KOPT-K1 (cell line): ENCODE results near the gene DCAF16.

Experiments
- H3K27ac ChIP-seq: fragments of 200-600 bp; sonication (generic); 2 replicates; pipeline ENCODE4 v1.5.1; 2016; ENCODE audit warnings: antibody characterized with exemption, mild to moderate bottlenecking, low read depth, low read length; ENCODE audit not compliant: poor library complexity, severe bottlenecking
- H3K36me3 ChIP-seq: fragments of 200-600 bp; sonication (generic); 2 replicates; pipeline ENCODE4 v1.5.1; 2017; ENCODE audit warnings: antibody characterized with exemption, mild to moderate bottlenecking, low read length, moderate library complexity; ENCODE audit not compliant: insufficient read depth
- H3K9me3 ChIP-seq: fragments of 200-600 bp; sonication (generic); 2 replicates; pipeline ENCODE4 v1.5.1; 2017; ENCODE audit warnings: antibody characterized with exemption, low read length, mild to moderate bottlenecking; ENCODE audit not compliant: insufficient read depth, poor library complexity, severe bottlenecking

Gene DCAF16

GRCh38 chr4:17805580-17806155, 4.9 kb downstream of the DCAF16 start:
- Histone ChIP-seq H3K36me3 (peaks cover 72% of the 10 kb centered on the region), H3K9me3 (no peaks in the 10 kb centered on the region), H3K27ac (no peak overlapping the region)

DNA sequence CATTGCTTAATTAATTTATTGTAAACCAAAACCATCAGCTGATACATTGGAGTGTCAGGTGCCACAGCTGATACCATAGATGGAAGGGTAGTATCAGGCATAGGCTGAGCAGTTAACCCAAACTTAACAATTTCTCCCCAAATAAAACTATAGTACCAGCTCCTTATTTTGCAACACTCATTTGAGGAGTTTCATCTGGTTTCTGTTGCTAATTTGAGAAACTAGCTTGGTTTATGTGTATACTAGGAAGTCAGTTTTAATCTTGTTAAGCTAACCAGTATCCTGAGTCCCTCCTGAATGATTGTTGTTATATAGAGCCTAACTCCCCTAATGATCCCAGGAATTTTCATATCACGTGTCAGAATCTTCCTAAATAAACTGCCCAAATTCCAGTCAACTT, 12.7 kb downstream of the DCAF16 start:
- Histone ChIP-seq H3K36me3 (peaks cover 96% of the 10 kb centered on the region), H3K27ac (no peak overlapping the region), H3K9me3 (no peaks in the 10 kb centered on the region)

GRCh38 chr4:17794730-17795129, 15.8 kb downstream of the DCAF16 start:
- no peak overlapping the region for H3K27ac ChIP-seq
- no peaks in the 10 kb centered on the region for H3K9me3 ChIP-seq
- H3K36me3 ChIP-seq = peaks cover 84% of the 10 kb centered on the region

- peaks cover 42% of the 10 kb centered on the region for H3K36me3 ChIP-seq
- no peaks in the 10 kb centered on the region for H3K9me3 ChIP-seq
- no peak overlapping the region for H3K27ac ChIP-seq
These were observed 21.6 kb downstream of the DCAF16 start for GRCh38 chr4:17788956-17789355.

DNA sequence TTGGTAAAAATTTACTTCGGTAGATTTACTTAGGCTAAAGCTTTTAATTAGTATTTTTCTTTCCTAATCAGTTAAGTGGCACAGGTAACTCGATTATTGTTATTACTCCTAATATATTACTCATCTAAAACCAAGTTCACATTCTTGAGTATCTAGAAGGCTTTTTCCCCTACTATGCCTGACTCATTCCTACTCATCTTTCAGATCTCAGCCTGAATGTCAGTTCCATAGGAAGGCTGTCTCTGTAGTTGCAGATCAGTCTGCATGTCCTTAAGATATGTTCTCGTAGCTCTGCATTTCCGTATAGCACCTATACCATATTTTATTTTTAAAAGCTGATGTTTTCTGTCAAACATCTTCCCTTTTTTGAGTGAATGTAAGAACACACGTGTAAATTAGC, 23.2 kb downstream of the DCAF16 start:
- H3K27ac ChIP-seq = no peak overlapping the region
- peaks cover 31% of the 10 kb centered on the region for H3K36me3 ChIP-seq
- H3K9me3 ChIP-seq = no peaks in the 10 kb centered on the region

- Histone ChIP-seq H3K36me3 (peaks cover 24% of the 10 kb centered on the region), H3K27ac (no peak overlapping the region), H3K9me3 (no peaks in the 10 kb centered on the region)
These were observed 24.0 kb downstream of the DCAF16 start for GRCh38 chr4:17786567-17786966.

DNA sequence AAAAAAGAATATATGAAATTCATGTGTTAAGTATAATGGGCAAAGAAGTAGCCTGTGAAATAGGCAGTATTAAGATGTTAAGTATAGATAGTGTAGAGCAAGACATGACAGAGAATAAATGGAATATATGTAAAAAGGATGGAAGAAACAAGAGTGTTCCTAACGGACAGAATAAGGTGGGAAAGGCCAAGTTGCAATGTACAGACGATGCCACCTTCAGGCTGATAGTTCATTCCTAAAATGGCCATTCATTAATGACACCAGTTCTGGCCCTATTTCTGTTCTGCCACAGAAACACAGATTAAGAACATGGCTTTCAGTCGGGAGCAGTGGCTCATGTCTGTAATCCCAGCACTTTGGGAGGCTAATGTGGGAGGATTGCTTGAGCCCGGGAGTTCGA, 24.7 kb downstream of the DCAF16 start:
- H3K36me3 ChIP-seq = peaks cover 21% of the 10 kb centered on the region; the same call in 1 of the 2 replicates
- H3K27ac ChIP-seq = no peak overlapping the region
- H3K9me3 ChIP-seq = no peaks in the 10 kb centered on the region

GRCh38 chr4:17781300-17782287, 29.0 kb downstream of the DCAF16 start, which contains the start of gene FAM184B:
TSS of gene FAM184B (minus strand) at chr4:17781621. CDS start at chr4:17781299, 322 bp downstream.
- Histone ChIP-seq H3K9me3 (no peaks in the 10 kb centered on the region), H3K27ac (no peak within 1 kb of the TSS), H3K36me3 (no peaks in the 10 kb centered on the region)

DNA sequence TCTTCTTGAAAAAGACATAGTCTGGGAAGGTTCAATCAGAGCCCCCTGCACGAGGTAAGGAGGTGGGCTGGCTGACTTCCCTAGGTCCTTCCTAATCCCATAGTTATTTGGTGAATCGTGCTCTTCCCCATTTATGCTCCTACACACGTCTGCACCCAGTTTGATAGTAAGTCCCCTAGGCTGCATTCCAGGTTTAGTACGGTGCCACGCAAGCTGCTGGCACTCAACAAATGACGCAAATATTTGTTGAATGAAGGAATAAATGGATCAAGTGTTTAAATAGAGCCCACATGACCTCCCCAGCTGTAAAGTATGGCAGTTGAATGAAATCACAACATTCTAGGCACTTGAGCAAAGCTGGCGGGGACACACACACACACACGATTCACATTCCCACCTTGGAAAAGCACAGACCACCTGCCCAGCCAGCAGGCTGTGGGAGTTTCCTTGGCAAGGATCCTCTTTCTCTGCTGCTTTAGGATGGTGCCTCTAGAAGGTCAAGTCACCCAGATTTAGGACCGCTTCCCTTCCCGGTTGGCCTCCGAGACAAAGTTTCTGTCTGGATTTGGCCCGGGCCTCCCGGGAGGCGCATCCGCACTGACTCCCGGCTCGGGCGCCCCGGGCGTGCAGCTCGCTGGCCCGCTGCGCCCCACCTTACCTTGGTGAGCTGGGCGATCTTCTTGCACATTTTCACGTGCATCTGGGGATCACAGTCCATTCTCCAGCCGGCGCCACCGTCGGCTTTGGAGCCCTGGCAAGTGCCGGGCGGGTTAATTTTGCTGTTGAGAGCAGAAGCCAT, 29.9 kb downstream of the DCAF16 start:
- Histone ChIP-seq H3K27ac (no peak overlapping the region), H3K9me3 (no peaks in the 10 kb centered on the region), H3K36me3 (no peaks in the 10 kb centered on the region)

DNA sequence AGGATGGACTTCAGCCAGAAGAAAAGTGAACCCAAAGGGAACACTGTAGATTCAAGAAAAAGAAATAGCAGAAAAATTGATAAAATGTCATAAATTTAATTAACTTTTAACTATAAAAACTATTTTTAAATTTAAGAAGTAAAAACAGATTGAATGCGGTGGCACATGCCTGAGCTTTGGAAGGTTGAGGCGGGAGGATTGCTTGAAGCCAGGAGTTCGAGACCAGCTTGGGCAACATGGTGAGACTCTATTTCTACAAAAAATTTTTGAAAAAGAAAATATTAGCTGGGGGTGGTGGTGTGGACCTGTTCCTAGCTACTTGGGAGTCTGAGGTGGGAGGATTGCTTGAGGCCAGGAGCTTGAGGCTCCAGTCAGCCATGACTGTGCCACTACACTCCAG, 32.1 kb downstream of the DCAF16 start:
- H3K9me3 ChIP-seq = no peaks in the 10 kb centered on the region
- no peaks in the 10 kb centered on the region for H3K36me3 ChIP-seq
- no peak overlapping the region for H3K27ac ChIP-seq

DNA sequence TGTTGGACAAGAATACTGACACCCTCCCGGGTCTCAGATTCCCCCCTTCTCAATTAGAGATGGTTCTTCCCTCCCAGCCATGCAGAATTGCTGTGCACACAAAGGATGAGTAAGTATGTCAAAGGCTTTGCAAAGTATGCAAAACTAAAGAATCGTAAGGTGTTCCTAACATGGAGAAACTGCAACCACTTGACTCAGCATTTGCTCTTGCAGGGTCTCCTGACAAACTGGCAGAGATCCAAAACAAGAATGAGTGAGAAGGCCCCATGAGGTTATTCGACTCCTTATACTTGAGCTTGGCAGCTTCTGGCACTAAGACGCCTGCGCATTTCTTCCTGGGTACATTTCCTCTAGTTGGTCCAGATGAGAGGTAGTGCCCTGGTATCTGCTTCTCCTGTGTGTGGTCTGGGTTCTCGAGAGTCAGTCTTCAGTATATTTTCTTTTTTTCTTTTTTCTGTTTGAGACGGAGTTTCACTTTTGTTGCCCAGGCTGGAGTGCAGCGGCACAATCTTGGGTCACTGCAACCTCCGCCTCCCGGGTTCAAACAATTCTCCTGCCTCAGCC, 37.3 kb downstream of the DCAF16 start:
- Histone ChIP-seq H3K9me3 (no peaks in the 10 kb centered on the region), H3K36me3 (no peaks in the 10 kb centered on the region), H3K27ac (no peak overlapping the region)

DNA sequence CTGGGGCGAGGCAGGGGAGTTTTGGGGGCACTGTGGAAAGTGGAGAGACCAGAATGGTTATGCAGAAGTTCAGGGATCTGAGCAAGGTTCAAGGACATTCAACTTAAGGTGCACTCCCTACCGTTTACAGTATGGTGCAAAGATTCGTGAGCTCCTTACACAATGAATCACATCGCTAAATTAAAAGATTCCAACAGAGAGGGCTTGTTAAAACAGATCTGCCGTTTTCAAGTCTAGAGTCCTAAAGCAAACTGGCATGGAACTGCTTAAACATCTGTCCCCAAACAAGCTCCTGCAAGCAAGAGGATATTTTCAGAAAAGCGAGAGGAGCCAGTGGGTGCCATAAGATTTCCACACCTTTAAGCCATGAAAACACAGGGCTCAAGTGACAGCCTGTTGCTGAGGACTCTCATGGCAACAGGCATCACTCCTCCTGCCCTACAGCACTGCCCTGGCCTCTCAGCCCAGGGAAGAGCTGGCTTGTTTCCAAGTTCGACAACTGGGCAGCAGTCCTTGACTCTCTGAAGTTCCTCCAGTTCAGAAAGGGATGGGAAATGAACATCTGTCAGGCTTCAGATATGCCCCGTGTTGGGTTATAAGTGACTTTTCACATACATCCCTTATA, 39.2 kb downstream of the DCAF16 start:
- H3K9me3 ChIP-seq = no peaks in the 10 kb centered on the region
- no peak overlapping the region for H3K27ac ChIP-seq
- H3K36me3 ChIP-seq = no peaks in the 10 kb centered on the region

GRCh38 chr4:17770845-17771244, 39.7 kb downstream of the DCAF16 start:
- no peak overlapping the region for H3K27ac ChIP-seq
- H3K36me3 ChIP-seq = no peaks in the 10 kb centered on the region
- no peaks in the 10 kb centered on the region for H3K9me3 ChIP-seq

DNA sequence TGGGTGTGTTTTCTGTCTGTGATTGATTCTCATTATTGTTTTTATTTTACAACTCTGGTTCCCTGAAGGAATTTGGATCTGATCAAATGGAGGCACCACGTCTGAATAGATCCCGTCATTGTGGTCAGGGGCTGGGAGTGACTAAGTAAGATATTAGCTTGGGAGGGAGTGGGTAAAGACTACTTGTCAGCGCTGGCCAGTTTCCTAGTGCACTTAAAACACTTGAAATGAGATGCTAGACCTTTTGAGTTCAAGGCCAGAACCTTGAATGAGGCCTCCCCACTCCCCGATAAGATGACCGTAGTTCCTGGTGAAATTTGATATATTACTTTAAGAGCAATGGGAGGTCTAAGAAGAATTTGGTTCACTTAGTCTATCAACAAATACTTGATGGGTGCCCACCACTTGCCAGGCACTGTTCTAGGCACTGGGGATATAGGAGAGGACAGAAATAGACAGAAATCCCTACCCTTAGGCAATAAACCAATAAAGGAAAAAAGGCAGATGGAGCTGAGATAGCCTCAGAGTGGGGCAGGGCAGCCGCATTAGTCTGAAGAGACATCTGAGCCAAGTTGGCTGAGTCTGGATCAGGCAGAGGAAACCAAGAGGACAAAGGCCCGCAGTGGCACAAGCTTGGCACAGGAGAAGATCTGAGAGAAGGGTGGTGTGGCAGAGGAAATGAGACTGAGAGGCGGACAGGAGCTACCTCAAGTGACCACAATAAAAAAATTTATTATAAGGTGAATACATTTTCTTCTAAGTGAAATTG, 41.0 kb downstream of the DCAF16 start:
- H3K9me3 ChIP-seq = no peaks in the 10 kb centered on the region
- H3K27ac ChIP-seq = no peak overlapping the region
- H3K36me3 ChIP-seq = no peaks in the 10 kb centered on the region
